Hippocampal formation (tissue), 2 donors: ENCODE data around the gene SRCAP.

ENCODE experiments used
- DNase-seq, 2 donors: peaks; one replicate each; lab custom pipeline; 2025; lab: John Stamatoyannopoulos, UW

The SRCAP gene

GRCh38 chr16:30731411-30731810 is 32.4 kb downstream of the SRCAP start:
- no peak for DNase-seq

- DNase-seq, result no peak
These were observed 38.2 kb downstream of the SRCAP start for GRCh38 chr16:30736995-30737793.

GRCh38 chr16:30737794-30738648 is 39.0 kb downstream of the SRCAP start:
- DNase-seq, result no peak

DNA sequence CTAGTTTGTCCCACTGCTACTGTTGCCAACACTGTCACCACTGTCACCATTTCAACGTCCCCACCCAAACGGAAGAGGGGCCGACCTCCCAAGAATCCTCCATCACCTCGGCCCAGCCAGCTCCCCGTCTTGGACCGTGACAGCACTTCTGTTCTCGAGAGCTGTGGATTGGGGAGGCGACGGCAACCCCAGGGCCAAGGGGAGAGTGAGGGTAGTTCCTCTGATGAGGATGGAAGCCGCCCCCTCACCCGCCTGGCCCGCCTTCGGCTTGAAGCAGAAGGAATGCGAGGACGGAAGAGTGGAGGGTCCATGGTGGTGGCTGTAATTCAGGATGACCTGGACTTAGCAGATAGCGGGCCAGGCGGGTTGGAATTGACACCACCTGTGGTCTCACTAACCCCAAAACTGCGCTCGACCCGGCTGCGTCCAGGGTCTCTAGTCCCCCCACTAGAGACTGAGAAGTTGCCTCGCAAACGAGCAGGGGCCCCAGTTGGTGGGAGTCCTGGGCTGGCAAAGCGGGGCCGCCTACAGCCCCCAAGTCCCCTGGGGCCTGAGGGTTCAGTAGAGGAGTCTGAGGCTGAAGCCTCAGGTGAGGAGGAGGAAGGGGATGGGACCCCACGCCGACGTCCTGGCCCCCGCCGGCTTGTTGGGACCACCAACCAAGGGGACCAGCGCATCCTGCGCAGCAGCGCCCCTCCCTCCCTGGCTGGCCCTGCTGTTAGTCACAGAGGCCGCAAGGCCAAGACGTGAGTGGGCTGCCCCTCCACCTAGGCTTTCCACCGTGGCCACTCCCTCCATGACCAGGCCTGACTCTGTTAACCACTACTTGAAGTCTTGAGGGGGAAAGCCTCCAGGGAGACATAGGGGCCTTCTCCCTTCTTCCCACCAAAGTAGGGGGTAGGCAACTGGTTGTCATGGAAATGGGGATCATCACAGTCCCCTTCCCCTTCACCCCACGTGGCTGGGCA is 40.3 kb downstream of the SRCAP start:
- DNase-seq, result no peak

- no peak for DNase-seq
These were observed 41.6 kb downstream of the SRCAP start for GRCh38 chr16:30740364-30741251.

GRCh38 chr16:30741461-30741914 is 42.5 kb downstream of the SRCAP start:
- DNase-seq, result no peak

DNA sequence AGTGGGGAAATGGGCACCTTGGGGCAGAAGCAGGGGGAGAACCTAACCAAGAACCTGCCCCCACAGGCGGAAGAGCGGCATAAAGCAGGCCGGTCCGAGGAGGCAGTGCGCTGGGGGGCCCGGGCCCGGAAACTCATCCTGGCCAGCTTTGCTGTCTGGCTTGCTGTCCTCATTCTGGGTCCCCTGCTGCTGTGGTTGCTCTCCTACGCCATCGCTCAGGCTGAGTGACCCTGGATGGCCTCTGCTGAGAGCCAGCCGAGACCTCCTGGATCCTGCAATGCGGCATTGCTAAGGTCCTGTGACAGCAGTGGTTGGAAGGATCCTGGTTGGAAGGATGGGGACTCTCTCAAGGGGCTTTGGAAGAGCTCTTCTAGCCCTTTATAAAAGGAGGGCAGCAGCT is 44.7 kb downstream of the SRCAP start:
- DNase-seq, result no peak

DNA sequence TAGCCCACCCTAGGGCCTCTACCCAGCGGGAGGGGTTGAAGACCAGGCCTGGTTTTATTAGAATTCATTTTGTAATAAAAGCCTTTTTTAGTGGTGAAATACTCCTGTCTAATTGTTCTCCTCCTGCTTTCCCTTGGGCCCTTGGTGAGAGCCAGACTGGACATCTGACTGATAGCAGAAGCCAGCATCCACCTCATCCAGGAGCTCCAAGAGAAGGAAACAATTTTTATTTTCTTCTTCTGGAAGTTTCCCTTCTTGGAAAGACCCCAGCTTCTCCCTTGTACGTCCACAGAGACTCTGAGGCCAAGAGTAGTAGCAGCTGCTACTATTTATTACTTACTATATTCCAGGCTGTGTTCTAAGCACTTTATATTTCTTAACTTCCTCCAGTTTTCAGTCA is 45.2 kb downstream of the SRCAP start:
- DNase-seq, result no peak

GRCh38 chr16:30745082-30745481 is 46.1 kb downstream of the SRCAP start:
- no peak for DNase-seq

GRCh38 chr16:30746638-30747175 is 47.7 kb downstream of the SRCAP start:
- DNase-seq, result no peak

DNA sequence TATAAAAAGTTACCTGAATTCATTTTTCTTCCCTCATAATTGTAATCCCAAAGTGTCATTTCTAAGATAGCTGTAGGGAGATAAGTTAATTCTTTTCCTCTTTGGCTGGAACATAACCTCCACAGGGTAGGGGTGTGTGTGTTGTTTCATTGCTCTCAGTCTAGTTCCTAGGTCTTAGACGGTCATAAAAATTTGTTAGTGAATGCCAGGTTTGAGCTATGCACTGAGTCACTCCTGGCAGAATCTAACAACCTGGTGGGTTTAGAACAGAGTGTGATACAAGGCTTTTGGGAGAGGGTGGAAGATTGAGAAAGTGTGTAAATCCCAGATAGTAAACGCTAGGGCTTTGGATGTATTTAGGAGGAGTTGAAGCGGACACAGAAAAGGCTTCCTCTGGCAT is 48.4 kb downstream of the SRCAP start:
- DNase-seq, result no peak

DNA sequence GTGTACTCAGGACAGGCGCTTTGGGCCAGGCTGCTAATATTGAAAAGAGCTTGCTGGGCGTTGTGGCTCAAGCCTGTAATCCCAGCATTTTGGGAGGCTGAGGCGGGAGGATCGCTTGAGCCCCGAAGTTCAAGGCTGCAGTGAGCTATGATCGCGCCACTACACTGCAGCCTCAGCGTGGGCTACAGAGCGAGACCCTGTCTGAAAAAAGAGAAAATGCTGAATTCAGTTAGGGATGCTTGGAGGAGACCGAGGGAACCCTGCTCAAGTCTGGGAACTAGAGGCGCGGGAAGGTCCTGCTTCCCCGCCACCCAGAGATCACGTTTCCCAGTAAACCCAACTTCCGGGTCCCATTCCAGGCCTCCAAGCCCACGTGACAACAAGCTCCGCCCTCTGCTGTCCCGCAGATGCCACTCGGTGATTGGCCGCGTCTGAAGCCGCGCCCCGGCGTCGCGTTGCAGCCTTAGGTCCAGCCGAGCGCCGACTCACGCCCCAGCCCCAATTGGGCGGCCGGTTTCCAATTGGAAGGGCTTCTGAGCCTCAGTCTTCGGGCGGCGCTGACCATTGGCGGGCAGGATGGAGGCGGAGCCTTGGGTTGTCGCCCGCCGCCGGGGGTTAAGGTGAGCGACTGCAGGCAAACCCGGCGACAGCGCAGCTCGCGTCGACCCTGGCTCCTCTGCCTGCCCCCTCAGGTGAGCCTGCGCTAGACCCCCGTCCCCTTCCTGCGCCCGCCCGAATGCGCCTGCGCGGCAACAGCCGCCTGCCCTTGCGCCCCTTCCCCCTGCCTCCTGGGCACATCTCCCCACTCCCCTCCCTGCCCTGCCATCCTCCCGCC is 49.0 kb downstream of the SRCAP start, which contains the start of gene PHKG2:
Gene PHKG2 (plus strand): TSS at position 627 of the 835 bp plus-strand sequence. CDS start 396 bp downstream, outside the sequence.
- peak; percentile 98 to 99 for DNase-seq

GRCh38 chr16:30748634-30749445 is 49.9 kb downstream of the SRCAP start:
- DNase-seq, result no peak

- DNase-seq, result no peak
These were observed 51.2 kb downstream of the SRCAP start for GRCh38 chr16:30750201-30750600.

DNA sequence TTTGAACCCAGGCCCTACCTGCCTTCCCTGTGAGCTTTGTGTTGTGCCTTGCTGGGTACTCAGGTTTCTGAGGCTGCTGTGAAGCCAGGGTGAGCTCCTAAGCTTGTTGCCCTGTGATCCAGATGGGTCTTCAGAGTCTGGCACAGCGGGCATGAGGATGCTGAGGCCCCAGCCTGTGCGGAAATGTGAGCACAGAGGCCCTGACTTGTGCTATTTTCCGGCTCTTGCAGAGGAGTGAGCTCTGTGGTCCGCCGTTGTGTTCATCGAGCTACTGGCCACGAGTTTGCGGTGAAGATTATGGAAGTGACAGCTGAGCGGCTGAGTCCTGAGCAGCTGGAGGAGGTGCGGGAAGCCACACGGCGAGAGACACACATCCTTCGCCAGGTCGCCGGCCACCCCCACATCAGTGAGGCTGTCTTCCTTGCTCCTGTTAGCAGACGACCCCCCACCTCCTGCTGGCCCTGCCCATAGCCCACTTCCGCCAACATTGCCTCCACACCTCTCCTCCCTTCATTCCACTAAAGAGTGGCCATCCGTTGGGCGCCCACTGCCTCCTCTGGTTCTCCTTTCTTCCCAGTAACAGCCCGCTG is 52.0 kb downstream of the SRCAP start:
- DNase-seq, result no peak

DNA sequence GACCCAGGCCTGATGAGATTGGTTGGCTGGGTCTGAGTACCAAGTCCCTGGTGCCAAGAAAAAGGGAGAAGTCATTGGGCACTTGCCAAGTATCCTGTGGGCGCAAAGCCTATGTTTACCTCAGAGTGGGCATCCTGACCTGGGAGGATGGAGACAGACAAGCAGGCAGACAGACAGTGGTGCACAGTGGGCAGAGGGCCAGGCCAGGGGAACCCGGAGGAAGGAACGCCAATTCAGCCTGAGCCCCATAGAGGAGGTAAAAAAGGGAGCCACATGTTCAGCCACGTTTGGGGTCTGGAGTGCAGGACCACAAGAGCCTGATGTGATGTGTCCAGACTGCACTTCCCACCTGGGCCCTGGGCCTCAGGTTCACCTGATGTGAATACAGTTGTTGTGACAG is 54.6 kb downstream of the SRCAP start:
- DNase-seq, result no peak

GRCh38 chr16:30755955-30756780 is 57.2 kb downstream of the SRCAP start:
- no peak for DNase-seq
